HUES64 (cell line): Measurements from ENCODE around the gene CYP2A6.

ENCODE experiments used
- H3K27ac ChIP-seq: 2 replicates; pipeline ENCODE4 v1.7.0; 2013; ENCODE audit warnings: low read depth, low read length, inconsistent platforms
- H3K27me3 ChIP-seq: 2 replicates; pipeline ENCODE4 v1.6.1; 2013; ENCODE audit warnings: mild to moderate bottlenecking, low read length; ENCODE audit not compliant: insufficient read depth
- H3K36me3 ChIP-seq: 2 replicates; pipeline ENCODE4 v1.6.1; 2013; ENCODE audit warnings: mild to moderate bottlenecking, low read length; ENCODE audit not compliant: insufficient read depth
- H3K4me1 ChIP-seq: 2 replicates; pipeline ENCODE4 v1.6.1; 2013; ENCODE audit warnings: mild to moderate bottlenecking, low read length, moderate library complexity; ENCODE audit not compliant: insufficient read depth
- H3K4me3 ChIP-seq: 2 replicates; pipeline ENCODE4 v1.5.1; 2013; ENCODE audit warnings: mild to moderate bottlenecking, low read length, moderate library complexity
- H3K9ac ChIP-seq: 2 replicates; pipeline ENCODE4 v1.6.1; 2013; ENCODE audit warnings: mild to moderate bottlenecking, low read depth, low read length
- H3K9me3 ChIP-seq: 2 replicates; pipeline ENCODE4 v1.6.1; 2013; ENCODE audit warnings: low read depth, low read length; ENCODE audit not compliant: insufficient read depth
- WGBS: fragments of 150-250, 120-280 bp; methylation state at CpG from one replicate; pipeline ENCODE4 v1.1.7; 2013; ENCODE audit warnings: missing lambda C conversion rate; 5-methylcytosine and 5-hydroxymethylcytosine counted together

Gene CYP2A6

GRCh38 chr19:40798683-40799557 is 51.3 kb downstream of the CYP2A6 start, which contains the start of gene EGLN2:
TSS of gene EGLN2 (plus strand) at chr19:40799191. CDS start at chr19:40800573, 1,382 bp downstream.
- Histone ChIP-seq H3K36me3 (peaks cover 35% of the 10 kb centered on the region), H3K4me1 (0 out of 2 replicates have a peak, but pooled peaks cover 3% of the 10 kb centered on the region), H3K27ac (peak within 1 kb of the TSS; percentile 95), H3K9me3 (no peaks in the 10 kb centered on the region), H3K9ac (peak within 1 kb of the TSS; percentile 95), H3K4me3 (peak within 1 kb of the TSS; percentile 97), H3K27me3 (no peaks in the 10 kb centered on the region)
- WGBS = under 1% methylated on average over 100 of the region's 110 CpGs

- Histone ChIP-seq H3K4me1 (0 out of 2 replicates have a peak, but pooled peaks cover 3% of the 10 kb centered on the region), H3K27ac (peak overlapping the region; percentile 79), H3K36me3 (peaks cover 28% of the 10 kb centered on the region), H3K4me3 (peak overlapping the region; percentile 68), H3K27me3 (no peaks in the 10 kb centered on the region), H3K9me3 (no peaks in the 10 kb centered on the region), H3K9ac (peak overlapping the region; percentile 82)
- 10% methylated on average over 28 of the region's 28 CpGs for WGBS
Measured at GRCh38 chr19:40797963-40798682, 52.1 kb downstream of the CYP2A6 start.

- Histone ChIP-seq H3K27ac (peak overlapping the region; percentile 79; the same call in 1 of the 2 replicates), H3K4me1 (no peaks in the 10 kb centered on the region), H3K9me3 (no peaks in the 10 kb centered on the region), H3K36me3 (peaks cover 21% of the 10 kb centered on the region), H3K9ac (peak overlapping the region; percentile 82; the same call in 1 of the 2 replicates), H3K4me3 (no peak overlapping the region; the same call in 1 of the 2 replicates), H3K27me3 (no peaks in the 10 kb centered on the region)
- 94% methylated on average over 14 of the region's 14 CpGs for WGBS
Measured at GRCh38 chr19:40797166-40797962, 52.9 kb downstream of the CYP2A6 start.
